ENCODE results near the gene ZNF786.

The ZNF786 gene

GRCh38 chr7:149028346-149029109 is 62.0 kb downstream of the ZNF786 start, which contains the start of gene PDIA4:
Gene PDIA4, minus strand, starts transcription at chr7:149028505. Its CDS starts 97 bp downstream, at chr7:149028408.
- peak; percentile 99 for DNase-seq (ENCODE audit: low spot score)

GRCh38 chr7:149027611-149028345 is 62.7 kb downstream of the ZNF786 start:
- no peak for DNase-seq (ENCODE audit: low spot score)

GRCh38 chr7:149027055-149027454 is 63.5 kb downstream of the ZNF786 start:
- DNase-seq (ENCODE audit: low spot score) = peak; percentile 64

GRCh38 chr7:149023662-149024061 is 66.9 kb downstream of the ZNF786 start:
- DNase-seq (ENCODE audit: low spot score) = no peak

DNA sequence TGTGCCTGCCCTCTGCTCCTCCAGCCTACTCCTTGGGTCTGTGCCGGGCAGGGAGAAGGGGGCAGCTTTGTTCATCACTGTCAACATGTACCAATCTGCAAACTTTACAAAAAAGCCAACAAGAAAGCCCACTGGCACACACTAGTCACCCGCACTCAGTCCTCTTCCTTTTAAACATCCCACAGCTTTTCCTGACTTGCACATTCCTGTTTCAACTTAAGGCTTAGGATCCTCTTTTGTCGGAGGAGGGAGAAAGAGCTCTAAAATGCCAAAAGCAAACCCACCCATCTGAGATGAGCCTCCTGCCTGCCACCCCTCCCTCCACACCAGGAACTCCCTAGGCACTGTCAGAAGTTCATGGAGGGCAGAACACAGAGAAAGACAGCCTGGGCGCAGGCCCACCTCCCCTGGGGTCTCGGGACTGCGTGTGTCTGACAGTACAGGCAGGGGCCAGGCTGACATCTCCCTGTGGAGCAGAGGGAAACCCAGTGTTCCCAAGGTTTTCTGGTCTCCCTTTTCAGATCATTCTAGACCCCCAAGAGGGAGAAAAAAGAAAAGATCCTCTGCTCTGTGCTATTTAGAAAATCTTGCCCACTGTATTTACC is 67.7 kb downstream of the ZNF786 start:
- no peak for DNase-seq (ENCODE audit: low spot score)

GRCh38 chr7:149021725-149022062 is 68.8 kb downstream of the ZNF786 start:
- no peak for DNase-seq (ENCODE audit: low spot score)

DNA sequence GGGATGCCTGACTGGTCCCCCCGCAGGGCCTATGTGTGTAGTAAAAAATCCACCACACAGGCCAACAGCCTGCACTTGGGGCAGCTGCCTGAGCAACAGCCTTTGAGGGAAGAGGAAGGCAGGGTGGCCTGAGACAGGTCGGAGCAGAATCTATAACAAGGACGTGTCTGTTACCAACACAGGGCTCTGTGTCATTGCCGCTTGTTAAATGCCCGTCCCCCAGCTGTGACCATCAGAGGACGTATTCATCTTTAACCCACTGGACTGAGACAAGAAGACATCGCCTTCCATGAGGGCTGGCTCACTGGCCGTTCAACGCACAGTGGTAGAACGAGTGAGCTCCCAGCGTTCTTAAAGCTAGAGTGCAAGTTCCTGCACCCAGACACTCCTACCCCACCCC is 70.0 kb downstream of the ZNF786 start:
- DNase-seq (ENCODE audit: low spot score) = no peak
